Stomach (tissue), 4 donors: Measurements from ENCODE around the gene HGS.

Experiments used
- CTCF ChIP-seq, 7 experiments: fragments of 450-650 bp in 4 of 7; fragments of 200-600 bp in 3 of 7; sonication (generic) in 3 of 7; IDR thresholded peaks; one replicate each; pipeline ENCODE4 v1.5.1; 2016 to 2019; ENCODE audit warnings: antibody characterized with exemption in 7 of 7, control low read depth in 2 of 7, mild to moderate bottlenecking in 1 of 7
- POLR2A ChIP-seq, 4 donors: fragments of 450-650 bp; IDR thresholded peaks; one replicate each; pipeline ENCODE4 v1.6.1; 2016; ENCODE audit warnings: antibody characterized with exemption in 4 of 4, control low read depth in 2 of 4, mild to moderate bottlenecking in 1 of 4, moderate library complexity in 1 of 4

GRCh38 chr17:81741594-81742452 lies 58.0 kb downstream of the HGS start:
- TF ChIP-seq CTCF (IDR thresholded peaks at IDR 0.05) (no peak), POLR2A (IDR thresholded peaks at IDR 0.05) (no peak)
